PC-3 (cell line): ENCODE measurements around the gene SRPX2.

ENCODE experiments used
- CTCF ChIP-seq: fragments of 300-600 bp; sonication (generic); conservative IDR thresholded peaks from 2 replicates; pipeline ENCODE4 v1.5.1; 2017; ENCODE audit warnings: antibody characterized with exemption, low read depth, mild to moderate bottlenecking, low read length
- EZH2 ChIP-seq: fragments of 300-600 bp; sonication (generic); IDR thresholded peaks from one replicate; pipeline ENCODE4 v1.6.1; 2017; ENCODE audit warnings: antibody characterized with exemption, mild to moderate bottlenecking, low read length; ENCODE audit not compliant: unreplicated experiment
- EZH2phosphoT487 ChIP-seq: fragments of 300-600 bp; sonication (generic); IDR thresholded peaks from 2 replicates; pipeline ENCODE4 v1.6.1; 2018; ENCODE audit warnings: mild to moderate bottlenecking, antibody characterized with exemption, low read length, borderline replicate concordance

GRCh38 chrX:100645106-100645505 is 1.1 kb downstream of the SRPX2 start:
- no peak for TF ChIP-seq EZH2
- TF ChIP-seq CTCF = no peak
- TF ChIP-seq EZH2phosphoT487 = no peak
